Amniotic epithelial cell (primary cell): Measurements from ENCODE around the gene TEX11.

Source experiments
- DNase-seq: peaks from one replicate; pipeline ENCODE4 v3.0.0-alpha.2; 2010; ENCODE audit warnings: low read depth

TEX11 gene

DNA sequence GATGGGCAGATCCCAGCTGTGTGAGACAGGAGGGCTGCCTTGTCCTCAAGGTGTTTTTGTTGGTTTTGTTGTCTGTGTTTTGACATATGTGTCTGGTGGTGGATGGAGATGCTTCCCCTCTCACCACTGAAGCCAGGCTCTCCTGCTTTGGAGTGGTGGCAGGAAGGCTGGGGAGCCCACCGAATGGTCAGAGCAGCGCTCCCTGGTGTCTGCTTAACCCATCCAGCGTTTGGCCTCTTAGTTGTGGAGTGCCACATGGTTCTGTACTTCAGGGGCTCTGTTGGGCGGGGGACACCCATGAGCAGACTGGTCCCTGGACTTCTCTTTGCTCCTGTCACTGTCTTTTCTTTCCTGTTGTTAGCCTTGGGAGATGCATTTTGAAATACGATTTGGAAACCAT, 412.0 kb downstream of the TEX11 start:
- DNase-seq = no peak

DNA sequence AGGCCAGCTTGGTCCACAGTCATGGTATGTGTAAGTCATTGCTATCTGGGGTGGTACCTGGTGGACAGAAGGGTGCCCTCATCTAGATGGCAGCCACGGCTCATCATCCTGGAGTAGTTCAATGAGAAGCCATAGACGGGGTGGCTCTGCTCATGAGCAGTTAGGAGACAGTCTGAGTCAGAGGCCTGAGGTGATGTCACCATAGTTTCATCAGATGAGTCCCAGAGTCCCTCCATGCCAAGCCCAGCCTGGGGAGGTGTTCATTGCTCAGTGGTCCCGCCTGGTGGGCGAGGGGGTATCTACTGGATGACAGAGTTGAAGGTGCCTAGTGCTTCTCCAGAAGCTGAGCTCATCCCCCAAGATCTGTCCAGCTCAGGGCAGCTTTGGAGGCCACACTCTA, 414.1 kb downstream of the TEX11 start:
- no peak for DNase-seq

DNA sequence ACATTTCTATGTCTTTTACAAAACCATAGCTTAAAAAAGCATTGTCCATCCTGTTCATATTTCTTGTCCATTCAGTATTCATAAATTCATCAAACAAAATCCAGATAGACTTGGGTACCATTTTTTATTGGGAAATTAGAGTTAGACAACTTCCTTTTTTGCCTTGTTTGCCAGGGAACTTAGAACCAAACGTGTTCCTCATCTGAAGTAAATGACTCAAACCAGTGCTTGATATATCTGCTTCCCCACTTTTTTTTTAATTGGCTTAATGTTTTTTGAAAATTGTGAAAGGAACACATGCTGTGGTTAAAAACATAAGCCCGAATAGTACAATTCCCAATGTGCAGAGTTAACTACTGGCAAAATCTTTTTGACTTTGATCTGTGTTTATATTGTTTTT, 419.7 kb downstream of the TEX11 start:
- no peak for DNase-seq

DNA sequence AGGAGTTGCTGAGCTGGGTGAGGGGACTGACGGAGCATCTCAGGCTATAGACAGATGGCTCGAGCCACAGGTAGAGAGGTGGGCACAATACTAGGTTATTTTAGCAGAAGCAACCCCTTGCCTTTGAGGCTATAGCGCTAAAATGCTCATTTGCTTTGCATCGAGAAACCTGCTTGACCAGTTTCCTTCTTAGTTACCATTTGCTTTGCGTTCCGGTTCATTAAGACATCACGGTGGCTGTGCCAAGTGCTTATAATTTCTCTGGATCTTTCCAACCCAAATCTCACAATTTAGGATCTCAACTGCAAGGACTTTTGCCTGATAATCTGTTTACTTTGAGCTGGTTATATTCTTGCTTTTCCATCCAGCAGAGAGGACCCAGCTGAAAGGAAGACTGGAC, 423.0 kb downstream of the TEX11 start:
- DNase-seq = no peak

DNA sequence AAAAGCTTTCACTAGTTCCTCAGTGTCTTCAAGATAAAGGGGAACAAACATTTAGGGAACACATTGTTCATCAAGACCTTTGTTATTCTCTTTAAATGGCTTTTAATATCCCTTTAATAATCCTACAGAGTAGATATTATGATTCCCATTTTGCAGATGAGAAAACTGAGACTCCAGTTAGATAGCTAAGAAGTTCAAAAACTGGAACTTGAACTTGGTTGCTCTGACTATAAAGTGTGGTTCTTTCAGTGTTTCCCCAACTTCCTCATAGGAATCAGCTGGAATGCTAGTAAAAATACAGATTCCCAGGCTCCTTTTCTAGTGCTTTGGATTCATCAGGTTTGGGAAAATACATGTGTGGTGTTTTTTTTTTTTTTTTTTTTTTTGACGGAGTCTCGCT, 426.2 kb downstream of the TEX11 start:
- no peak for DNase-seq

DNA sequence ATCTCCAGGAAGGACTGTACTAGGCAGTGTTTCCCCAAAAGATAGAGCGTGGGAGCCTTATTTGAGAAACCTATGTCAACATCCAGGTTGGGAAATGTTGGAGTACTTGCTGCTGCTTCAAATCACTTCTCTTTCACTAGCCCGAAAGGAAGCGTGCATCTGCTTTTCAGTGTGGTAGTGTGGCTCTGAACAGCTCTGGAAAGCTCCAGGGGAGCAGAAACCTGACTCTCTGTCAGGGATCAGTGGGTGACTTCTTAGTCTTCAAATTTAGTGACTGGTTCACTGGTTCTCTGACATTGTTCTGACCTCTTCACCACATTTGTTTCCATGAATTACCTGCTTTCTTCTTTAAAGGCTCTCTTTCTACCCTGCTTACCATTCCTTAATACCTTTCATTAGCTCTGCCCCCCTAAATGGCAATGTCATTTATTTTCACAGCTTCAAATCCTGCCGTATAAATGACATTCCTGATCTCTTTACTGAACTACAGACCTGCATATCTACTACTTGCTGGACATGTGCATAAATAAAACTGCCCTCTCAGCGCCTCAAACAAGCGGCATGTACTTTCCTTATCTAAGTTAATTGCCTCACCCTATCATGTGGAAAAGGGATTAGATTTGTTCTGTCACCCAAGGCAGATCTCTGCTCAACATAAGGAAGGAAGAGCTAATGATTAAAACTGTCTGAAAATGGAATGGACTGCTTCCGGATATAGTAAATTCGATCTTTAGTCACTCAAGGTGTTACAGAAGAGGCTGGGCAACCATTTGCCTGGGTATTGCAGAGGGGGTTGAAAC, 426.8 kb downstream of the TEX11 start:
- peak; percentile 93 for DNase-seq

DNA sequence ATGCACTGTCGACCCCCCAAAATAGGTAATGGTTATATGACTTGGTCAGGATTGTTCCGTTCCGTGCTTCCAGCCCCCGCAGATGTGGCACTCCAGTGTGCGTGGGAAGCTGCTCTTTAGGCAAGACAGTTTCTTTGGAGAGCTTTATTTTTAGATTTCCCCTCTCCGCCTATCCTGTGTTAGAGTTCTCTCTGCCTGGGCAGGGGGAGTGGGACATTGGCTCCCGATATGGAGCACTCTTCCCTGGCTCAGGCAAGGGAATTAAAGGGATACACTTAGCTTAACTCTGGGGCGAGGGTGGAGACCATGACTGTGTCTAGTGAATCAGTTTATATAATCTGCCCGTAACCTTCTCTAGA, 427.9 kb downstream of the TEX11 start:
- peak; percentile 52 for DNase-seq

DNA sequence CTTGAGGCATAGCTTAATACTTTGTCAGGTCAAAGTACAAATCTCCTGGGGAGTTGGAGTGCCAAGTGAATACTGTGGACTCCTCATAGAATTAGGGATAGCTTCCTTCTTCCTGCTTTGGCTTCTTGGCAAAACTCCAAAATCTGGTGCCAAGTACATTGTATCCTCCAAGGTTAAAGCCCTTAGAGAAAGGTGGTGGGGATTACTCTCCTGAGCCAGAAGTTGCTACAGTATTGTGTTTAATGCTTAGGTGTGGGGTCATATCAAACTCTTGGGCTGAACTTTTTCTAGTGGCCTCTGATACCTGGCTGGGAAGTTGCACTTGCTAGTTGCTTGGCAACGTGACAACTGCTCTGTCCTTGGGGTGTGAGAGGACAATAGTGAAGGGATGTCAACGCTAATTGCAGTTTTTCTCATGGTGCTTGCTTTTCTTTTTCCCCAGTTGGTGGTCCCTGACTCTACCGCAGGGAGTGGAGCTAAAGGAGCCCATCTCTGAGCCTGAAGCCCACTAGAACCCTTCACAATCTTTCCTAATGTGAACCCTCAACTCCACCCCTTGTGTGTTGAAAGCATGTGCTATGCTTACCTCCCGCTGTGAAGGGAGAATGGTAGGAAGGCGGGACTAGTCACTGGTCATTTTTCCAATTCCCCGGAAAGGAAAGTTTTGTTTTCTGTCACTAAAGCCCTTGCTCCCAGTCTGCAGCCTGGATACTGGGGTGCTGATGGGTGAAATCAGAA, 428.4 kb downstream of the TEX11 start:
- peak; percentile 36 for DNase-seq

DNA sequence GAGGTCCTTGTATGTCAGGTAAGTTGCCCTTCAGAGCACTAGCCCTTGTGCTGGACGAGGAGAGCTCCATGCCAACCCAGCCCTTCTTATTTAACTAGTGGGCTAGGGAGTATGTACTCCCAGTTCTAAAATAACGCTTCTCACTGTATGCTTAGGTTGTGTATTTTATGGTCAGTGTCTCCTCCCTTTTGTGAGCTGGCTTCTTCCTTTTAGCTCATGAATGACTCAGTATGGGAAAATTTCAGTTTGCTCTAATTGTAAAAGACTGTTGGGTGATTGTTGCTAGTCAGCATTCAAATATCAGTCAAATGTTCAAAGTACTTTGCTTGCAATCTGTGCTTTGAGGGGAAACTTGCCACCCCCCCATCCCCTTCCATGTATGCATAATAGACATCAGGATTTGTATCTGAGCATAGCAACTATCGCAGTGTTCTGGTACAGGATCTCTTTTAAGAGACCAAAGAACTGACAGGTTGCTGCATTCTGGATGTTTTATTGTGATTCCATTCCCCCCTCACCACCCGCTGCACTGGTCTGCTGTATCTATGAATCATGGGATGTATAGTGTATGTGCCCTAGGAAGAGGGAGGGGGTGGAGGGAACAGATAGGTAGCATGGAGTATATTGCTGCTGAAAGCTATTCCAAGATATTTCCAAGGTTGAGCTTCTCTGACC, 429.1 kb downstream of the TEX11 start:
- DNase-seq = peak; percentile 83
